Activated naive CD8-positive, alpha-beta T cell treated with anti-CD3 and anti-CD28 coated beads for 36 hours (primary cell): ENCODE measurements around the gene SLC41A3. TPM values are rescaled to one million over a fixed set of nuclear protein-coding genes. Genes with fewer than 3 reads are reported as not detected.
A peak's percentile ranks its signal among the peaks of the same experiment; 100 is the strongest.

ENCODE experiments used
- DNase-seq: peaks from one replicate; pipeline ENCODE4 v3.0.0; 2021
- H3K27ac Mint-ChIP-seq: one replicate; pipeline ENCODE4 v1.8.0; 2022; ENCODE audit warnings: mild to moderate bottlenecking, moderate library complexity, mixed read lengths
- H3K27me3 Mint-ChIP-seq: one replicate; pipeline ENCODE4 v1.8.0; 2022; ENCODE audit warnings: mild to moderate bottlenecking, mixed read lengths
- H3K36me3 Mint-ChIP-seq: one replicate; pipeline ENCODE4 v1.8.0; 2021; ENCODE audit warnings: mild to moderate bottlenecking, mixed read lengths
- H3K4me1 Mint-ChIP-seq: one replicate; pipeline ENCODE4 v1.8.0; 2021; ENCODE audit warnings: mixed read lengths
- H3K4me3 Mint-ChIP-seq: one replicate; pipeline ENCODE4 v1.8.0; 2022; ENCODE audit warnings: mild to moderate bottlenecking, moderate library complexity, mixed read lengths
- H3K9me3 Mint-ChIP-seq: one replicate; pipeline ENCODE4 v1.8.0; 2022; ENCODE audit warnings: mixed read lengths
- total RNA-seq, 2 experiments: library from RNA; stranded (reverse); gene quantifications; one replicate each; pipeline ENCODE4 v1.2.3, GENCODE V29; 2021

Gene SLC41A3
- total RNA-seq, 2 experiments from 2014 or later, result 26.6 to 30.7 TPM

DNA sequence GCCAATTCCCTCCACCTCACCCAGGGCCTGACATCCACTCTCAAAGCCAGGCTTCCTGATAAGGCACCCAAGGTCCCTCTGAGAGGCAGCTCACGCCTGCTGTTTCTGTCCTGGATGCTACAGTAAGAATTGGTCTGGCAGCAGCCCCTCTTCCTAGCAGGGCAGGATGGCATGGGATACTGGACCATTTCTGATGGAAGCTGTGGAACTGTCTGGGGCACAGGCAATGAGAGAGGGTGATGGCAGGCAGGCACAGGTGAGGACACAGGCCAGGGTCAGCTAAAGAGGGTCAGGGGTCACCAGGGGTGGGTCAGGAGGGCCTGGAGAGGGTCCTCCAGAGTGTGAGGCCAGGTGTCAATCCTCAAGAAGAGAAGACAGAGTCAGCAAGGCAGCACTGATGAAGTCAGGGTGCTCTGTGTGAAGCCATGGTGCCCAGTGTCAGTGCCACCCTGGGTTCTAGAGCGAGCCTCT, 41.9 kb upstream of the SLC41A3 start:
- H3K27ac Mint-ChIP-seq, result no peak overlapping the region
- H3K27me3 Mint-ChIP-seq, result no peaks in the 10 kb centered on the region
- no peaks in the 10 kb centered on the region for H3K9me3 Mint-ChIP-seq
- H3K4me1 Mint-ChIP-seq, result no peaks in the 10 kb centered on the region
- no peak overlapping the region for H3K4me3 Mint-ChIP-seq
- no peaks in the 10 kb centered on the region for H3K36me3 Mint-ChIP-seq
- no peak for DNase-seq

DNA sequence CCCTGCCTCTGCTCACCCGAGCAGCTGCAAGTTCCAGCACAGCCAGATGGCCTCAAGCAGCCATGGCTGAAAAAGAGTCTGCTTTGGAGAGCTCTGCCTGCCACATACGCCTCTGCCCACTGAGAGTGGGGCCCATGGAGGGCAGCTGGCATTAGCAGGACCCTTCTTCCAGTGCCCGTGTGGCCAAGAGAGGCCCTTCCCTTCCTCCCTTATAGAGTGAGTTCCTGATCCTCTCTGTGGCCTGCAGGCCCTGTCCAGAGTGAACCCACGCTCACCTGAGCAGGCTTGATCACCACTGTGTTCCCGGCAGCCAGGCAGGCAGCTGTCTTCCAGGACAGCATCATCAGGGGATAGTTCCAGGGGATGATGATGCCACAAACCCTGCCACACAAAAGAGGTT, 41.4 kb upstream of the SLC41A3 start:
- no peaks in the 10 kb centered on the region for H3K9me3 Mint-ChIP-seq
- H3K27me3 Mint-ChIP-seq, result no peaks in the 10 kb centered on the region
- H3K4me3 Mint-ChIP-seq, result no peak overlapping the region
- H3K36me3 Mint-ChIP-seq, result no peaks in the 10 kb centered on the region
- no peaks in the 10 kb centered on the region for H3K4me1 Mint-ChIP-seq
- H3K27ac Mint-ChIP-seq, result no peak overlapping the region
- DNase-seq, result no peak

DNA sequence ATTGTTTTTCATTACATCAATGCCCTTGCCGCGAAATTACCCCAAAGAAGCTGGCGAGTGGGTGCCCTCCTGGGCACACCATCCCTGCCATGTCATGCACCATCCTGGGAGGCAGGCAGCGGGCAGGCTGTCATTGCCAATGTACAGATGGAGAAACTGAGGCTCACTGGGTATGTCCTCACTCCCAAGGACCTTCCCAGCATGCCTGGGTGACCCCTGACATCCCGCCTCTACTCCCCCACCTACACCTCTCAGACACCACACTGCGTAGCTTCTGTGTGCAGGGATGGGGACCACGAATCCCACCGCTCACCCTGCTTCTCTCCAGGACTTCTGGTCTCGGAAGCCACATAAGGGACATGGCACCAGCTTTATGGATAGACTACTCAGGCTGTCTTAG, 41.0 kb upstream of the SLC41A3 start:
- Mint-ChIP-seq H3K27ac (no peak overlapping the region), H3K9me3 (no peaks in the 10 kb centered on the region), H3K36me3 (no peaks in the 10 kb centered on the region), H3K4me1 (no peaks in the 10 kb centered on the region), H3K4me3 (no peak overlapping the region), H3K27me3 (no peaks in the 10 kb centered on the region)
- DNase-seq, result no peak

DNA sequence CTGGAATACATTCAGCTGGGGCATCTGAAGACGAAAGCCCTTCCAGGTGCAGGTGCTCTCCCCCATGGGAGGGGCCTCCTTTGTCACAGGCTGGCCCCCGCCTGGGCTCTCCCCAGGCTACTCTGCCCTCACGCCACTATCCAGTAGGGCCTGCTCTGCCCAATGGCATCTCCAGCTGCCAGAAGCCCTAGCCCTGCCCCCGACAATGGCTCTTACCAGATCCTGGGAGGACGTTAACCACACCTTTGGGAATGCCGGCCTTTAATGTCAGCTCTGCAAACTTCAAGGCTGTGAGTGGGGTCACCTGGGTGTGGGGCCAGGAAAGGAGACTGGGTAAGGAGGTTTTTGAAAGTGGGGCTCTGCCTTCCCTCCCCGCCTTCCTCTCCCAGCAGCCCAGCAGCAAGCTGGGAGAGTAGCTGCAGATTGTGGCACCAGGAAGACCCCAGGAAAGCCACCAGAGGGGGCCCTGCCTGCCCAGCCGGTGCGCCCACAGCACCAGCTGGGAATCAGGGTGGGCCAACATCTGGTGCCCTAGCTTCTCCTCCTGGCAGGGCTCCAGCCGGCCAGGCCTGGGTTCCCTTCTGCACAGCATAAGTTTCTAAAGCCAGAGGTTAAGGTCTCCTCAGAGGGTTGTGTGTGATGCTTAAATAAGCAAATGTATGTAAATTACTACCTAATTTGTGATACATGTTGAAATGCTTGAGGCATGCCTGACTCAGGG, 40.4 kb upstream of the SLC41A3 start:
- H3K9me3 Mint-ChIP-seq, result no peaks in the 10 kb centered on the region
- H3K27me3 Mint-ChIP-seq, result peaks cover 4% of the 10 kb centered on the region
- H3K4me1 Mint-ChIP-seq, result no peaks in the 10 kb centered on the region
- H3K4me3 Mint-ChIP-seq, result no peak overlapping the region
- no peaks in the 10 kb centered on the region for H3K36me3 Mint-ChIP-seq
- no peak for DNase-seq
- H3K27ac Mint-ChIP-seq, result no peak overlapping the region

DNA sequence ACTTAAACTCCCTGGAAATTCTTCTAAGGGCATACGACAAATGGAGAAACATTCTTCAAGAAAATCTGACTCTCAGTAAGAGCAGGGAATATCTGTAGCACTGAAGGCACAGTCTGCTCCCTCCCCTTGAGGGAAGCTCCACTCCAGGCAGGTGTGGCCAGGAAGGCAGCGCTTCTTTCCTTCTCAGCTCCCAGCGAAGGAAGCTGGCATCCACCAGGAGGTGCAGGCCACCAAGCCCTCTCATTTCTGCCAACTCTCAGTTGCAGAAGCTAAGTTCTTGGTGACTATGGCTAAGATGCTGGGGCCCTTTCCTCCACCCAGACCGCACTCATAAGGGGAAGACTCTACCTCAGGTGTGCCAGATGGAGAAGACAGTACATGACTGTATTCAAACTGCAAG, 37.7 kb upstream of the SLC41A3 start:
- Mint-ChIP-seq H3K4me3 (no peak overlapping the region), H3K36me3 (no peaks in the 10 kb centered on the region), H3K9me3 (no peaks in the 10 kb centered on the region), H3K4me1 (no peaks in the 10 kb centered on the region), H3K27me3 (peaks cover 9% of the 10 kb centered on the region), H3K27ac (no peak overlapping the region)
- DNase-seq, result no peak

DNA sequence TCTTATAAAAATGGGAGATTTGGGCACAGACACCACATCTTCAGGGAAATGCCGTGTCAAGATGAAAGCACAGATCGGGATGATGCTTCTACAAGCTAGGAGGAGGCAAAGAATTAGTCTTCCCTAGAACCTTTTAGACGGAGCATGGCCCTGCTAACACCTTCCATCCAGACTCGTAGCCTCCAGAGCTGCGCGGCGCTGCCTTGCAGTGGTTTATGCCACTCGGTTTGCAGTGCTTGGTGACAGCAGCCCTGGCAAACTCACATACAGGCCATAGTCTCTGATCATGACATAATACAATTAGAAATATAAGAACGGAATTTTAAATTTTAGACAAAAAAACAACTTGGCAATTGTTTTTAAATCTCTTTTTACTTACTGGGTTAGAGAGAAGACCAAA, 37.1 kb upstream of the SLC41A3 start:
- Mint-ChIP-seq H3K27me3 (peaks cover 9% of the 10 kb centered on the region), H3K36me3 (no peaks in the 10 kb centered on the region), H3K27ac (no peak overlapping the region), H3K9me3 (no peaks in the 10 kb centered on the region), H3K4me1 (no peaks in the 10 kb centered on the region), H3K4me3 (no peak overlapping the region)
- no peak for DNase-seq

DNA sequence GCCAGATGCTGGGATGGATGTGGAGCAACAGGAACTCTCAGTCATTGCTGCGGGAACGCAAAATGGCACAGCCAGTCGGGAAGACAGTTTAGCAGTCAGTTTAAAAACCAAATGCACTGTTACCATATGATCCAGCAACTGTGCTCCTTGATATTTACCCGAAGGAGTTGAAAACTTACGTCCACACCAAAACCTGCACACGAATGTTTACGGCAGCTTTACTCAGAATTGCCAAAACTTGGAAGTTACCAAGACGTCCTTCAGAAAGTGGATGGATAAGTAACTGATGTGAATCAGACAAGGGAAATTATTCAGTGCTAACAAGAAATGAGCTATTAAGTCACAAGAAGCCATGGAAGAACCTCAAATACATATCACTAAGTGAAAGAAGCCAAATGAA, 36.1 kb upstream of the SLC41A3 start:
- Mint-ChIP-seq H3K27ac (no peak overlapping the region), H3K36me3 (no peaks in the 10 kb centered on the region), H3K4me1 (no peaks in the 10 kb centered on the region), H3K4me3 (no peak overlapping the region), H3K27me3 (peaks cover 9% of the 10 kb centered on the region), H3K9me3 (no peaks in the 10 kb centered on the region)
- no peak for DNase-seq

DNA sequence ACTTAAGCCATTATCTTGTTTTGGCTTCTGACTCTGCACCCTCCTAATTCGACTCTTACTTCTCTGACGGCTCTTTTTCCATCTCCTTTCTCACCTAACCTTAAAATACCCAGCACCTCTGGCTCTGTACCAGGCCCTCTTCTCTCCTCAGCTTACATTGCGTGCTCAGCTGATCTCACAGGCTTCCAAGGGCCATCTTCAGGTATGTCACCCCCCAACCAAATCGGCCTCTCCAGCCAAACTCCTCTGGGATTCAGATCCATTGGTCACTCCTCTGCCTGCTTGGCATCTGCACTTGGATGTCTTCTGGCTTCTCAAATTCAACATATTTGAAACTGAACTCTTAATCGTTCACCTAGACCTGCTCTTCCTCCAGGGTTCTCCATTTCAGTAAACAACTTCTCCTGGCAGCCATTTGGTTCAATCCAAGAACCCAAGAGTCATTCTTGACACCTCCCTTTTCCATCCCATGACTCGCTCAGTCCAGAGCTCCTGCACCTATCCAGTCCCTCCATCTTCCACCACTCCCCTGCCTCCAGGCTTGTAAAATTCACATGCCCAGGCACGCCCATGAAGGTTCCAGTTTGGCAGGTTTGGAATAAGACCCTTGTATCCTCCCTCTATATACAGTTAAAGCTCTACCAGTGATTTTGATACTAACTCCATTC, 35.2 kb upstream of the SLC41A3 start:
- H3K4me1 Mint-ChIP-seq, result no peaks in the 10 kb centered on the region
- H3K9me3 Mint-ChIP-seq, result no peaks in the 10 kb centered on the region
- H3K27me3 Mint-ChIP-seq, result peaks cover 9% of the 10 kb centered on the region
- no peaks in the 10 kb centered on the region for H3K36me3 Mint-ChIP-seq
- no peak for DNase-seq
- H3K4me3 Mint-ChIP-seq, result no peak overlapping the region
- no peak overlapping the region for H3K27ac Mint-ChIP-seq

DNA sequence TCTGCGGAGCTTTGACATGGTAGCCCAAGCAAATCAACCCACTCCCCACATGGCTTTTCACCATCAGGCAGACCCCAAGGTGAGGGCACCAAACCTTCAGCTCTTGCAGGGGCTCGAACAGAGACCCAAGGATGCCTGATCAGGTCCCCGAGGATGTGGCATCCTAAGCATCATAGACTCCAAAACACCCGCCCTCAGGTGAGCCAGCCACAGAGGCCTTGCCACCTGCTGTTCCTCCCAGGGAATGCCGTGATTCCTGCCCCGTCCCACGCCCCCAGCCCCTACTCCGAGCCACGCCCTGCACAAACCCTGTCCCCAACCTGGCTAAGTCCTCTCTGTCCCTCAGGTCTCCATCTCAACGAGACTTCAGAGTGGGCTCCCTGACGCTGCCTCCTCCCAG, 34.7 kb upstream of the SLC41A3 start:
- Mint-ChIP-seq H3K27me3 (peaks cover 9% of the 10 kb centered on the region), H3K4me1 (no peaks in the 10 kb centered on the region), H3K27ac (no peak overlapping the region), H3K36me3 (no peaks in the 10 kb centered on the region), H3K4me3 (no peak overlapping the region), H3K9me3 (no peaks in the 10 kb centered on the region)
- DNase-seq, result no peak

DNA sequence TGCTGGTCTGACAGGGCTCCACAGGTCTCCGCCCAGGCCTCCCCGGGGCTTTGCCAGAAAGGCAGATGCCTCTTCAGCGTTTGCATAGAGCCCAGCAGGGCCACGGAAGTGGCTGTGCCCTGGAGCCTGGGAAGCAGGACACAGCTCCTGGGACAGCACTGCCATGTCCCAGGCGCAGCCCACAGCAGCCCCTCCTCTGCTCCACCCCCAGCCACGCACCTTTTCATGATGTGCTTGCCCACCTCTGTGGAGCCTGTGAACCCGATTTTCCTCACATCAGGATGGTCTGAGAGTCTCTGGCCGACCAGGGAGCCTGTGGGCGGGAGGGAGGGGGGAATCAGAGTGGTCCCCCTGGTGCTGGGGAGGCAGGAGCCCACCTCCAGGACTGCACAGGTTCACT, 33.9 kb upstream of the SLC41A3 start:
- H3K27ac Mint-ChIP-seq, result no peak overlapping the region
- H3K4me1 Mint-ChIP-seq, result no peaks in the 10 kb centered on the region
- no peak overlapping the region for H3K4me3 Mint-ChIP-seq
- DNase-seq, result no peak
- no peaks in the 10 kb centered on the region for H3K36me3 Mint-ChIP-seq
- H3K9me3 Mint-ChIP-seq, result no peaks in the 10 kb centered on the region
- peaks cover 9% of the 10 kb centered on the region for H3K27me3 Mint-ChIP-seq

DNA sequence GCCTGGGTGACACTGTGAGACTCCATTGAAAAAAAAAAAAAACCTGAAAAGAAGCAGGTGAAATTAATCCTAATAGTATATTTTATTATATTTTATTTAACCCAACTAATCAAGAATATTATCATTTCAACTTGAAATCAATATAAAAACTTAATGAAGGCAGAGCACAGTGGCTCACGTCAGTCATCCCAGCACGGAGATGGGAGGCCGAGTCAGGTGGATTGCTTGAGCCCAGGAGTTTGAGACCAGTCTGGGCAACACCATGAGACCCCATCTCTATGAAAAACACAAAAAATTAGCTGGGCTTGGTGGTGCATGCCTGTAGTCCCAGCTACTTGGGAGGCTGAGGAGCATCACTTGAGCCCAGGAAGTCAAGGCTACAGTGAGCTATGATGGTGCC, 33.3 kb upstream of the SLC41A3 start:
- H3K27me3 Mint-ChIP-seq, result peaks cover 9% of the 10 kb centered on the region
- no peaks in the 10 kb centered on the region for H3K4me1 Mint-ChIP-seq
- H3K4me3 Mint-ChIP-seq, result no peak overlapping the region
- H3K9me3 Mint-ChIP-seq, result no peaks in the 10 kb centered on the region
- H3K27ac Mint-ChIP-seq, result no peak overlapping the region
- no peaks in the 10 kb centered on the region for H3K36me3 Mint-ChIP-seq
- no peak for DNase-seq

DNA sequence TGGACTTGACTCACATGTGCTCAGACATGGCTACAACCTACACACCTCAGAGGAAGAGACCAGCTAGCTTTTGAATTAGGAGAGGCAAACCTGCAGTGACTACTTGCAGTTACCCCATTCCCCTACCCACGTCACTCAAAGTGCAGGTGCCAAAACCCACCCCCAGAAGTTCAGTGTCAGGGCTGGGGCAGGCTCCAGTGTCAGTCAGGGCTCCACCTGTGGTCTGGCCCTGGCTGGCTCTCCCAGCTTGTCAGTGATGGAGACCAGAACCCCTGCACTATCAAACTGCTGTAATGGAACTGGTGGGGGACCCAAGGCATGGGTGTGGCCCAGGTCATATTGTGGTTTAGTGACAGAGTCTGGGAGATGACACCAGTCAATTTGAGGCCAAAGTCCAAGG, 32.6 kb upstream of the SLC41A3 start:
- H3K27ac Mint-ChIP-seq, result no peak overlapping the region
- DNase-seq, result no peak
- H3K36me3 Mint-ChIP-seq, result no peaks in the 10 kb centered on the region
- no peak overlapping the region for H3K4me3 Mint-ChIP-seq
- no peaks in the 10 kb centered on the region for H3K4me1 Mint-ChIP-seq
- no peaks in the 10 kb centered on the region for H3K9me3 Mint-ChIP-seq
- H3K27me3 Mint-ChIP-seq, result peaks cover 9% of the 10 kb centered on the region

DNA sequence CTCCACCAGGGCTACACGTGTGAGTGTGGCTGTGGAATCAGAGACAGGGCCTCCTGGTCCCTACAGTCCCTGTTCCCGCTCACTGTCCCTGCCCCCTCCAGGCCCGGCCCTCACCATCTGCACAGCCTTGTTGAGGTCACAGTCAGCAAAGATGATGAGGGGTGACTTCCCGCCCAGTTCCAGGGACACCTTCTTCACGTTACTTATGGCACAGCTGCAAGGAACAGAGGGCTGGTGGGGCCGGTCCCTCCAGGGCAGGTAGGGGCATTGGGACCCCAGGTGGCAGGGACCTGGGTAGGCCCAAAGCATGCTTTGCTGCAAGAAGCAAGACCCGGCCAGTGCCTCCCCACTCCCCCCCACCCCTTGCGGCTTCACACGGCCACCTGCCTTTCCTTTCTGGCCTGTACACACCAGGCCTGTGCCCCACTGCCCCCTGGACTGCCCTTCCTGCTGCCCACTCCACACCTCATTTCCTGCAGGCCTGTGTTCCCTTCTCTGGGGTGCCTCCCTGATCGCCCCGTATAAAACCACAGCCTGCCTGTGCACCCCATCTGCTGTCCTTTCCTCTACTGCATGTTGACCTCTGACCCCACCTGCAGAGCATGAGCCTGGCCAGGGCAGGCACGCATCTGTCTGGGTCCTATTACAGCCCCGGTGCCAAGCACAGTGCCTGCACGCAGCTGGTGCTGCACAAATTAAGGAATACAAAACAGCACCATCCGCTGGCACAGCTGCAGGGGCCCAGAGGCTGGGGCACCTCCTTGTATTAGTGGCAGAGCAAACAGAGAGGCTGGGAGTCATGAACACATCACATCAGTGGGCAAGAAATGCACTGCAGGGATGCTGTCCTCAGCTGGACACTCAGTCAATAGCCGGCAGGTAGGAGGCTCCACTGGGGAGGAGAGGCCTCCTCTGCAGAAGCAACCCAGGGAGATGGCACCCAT, 30.8 kb upstream of the SLC41A3 start:
- Mint-ChIP-seq H3K27me3 (peaks cover 9% of the 10 kb centered on the region), H3K27ac (no peak overlapping the region), H3K9me3 (no peaks in the 10 kb centered on the region), H3K4me3 (no peak overlapping the region), H3K36me3 (no peaks in the 10 kb centered on the region), H3K4me1 (no peaks in the 10 kb centered on the region)
- no peak for DNase-seq

DNA sequence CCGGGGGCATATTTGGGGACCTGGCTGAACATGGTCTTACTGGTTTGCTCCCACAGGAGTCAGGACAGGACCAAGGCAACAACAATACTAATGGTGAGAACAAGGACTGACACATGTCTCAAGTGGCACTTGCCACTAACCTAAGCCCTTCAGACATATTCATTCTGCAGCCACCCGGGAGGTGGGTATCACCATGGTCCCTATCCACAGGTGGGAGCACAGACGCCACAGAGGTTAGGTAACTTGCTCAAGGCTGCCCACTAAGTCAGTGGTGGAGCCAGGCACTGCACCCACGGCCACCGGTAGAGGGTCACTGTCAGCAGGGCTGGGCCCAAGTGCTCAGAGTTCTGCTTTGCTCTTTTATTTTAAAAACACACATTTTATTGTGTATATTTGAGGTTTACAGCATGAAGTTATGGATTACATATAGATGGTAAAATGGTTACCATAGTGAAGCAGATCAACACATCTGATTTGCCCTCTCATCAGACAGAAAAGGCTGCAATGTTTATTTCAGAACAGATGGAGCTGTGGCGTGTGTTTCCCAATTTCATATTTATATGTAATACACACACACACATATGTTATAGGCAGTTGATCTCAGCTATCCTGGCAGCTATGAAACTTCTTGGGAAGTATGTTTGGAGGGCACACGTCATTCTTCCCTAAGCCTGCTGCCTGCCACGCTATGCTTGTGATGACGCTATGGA, 30.0 kb upstream of the SLC41A3 start:
- no peak overlapping the region for H3K27ac Mint-ChIP-seq
- H3K4me1 Mint-ChIP-seq, result no peaks in the 10 kb centered on the region
- H3K36me3 Mint-ChIP-seq, result no peaks in the 10 kb centered on the region
- DNase-seq, result peak; percentile 14
- no peaks in the 10 kb centered on the region for H3K9me3 Mint-ChIP-seq
- H3K27me3 Mint-ChIP-seq, result peaks cover under 1% of the 10 kb centered on the region
- no peak overlapping the region for H3K4me3 Mint-ChIP-seq

DNA sequence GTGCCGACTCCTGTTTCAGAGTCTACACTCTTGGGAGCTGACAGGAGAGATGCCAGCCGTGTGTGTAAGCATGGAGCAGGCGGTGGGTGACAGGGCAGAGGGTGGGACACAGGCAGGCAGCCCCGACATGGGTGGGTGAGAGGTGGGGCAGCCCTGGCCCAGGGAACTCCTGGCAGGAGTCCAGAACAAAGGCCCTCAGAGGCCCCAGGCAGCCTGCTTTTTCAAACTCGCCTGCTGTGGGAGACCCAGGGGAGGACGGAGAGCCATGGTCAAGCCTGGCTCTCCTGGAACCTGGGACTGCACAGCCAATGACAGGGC, 29.3 kb upstream of the SLC41A3 start:
- no peaks in the 10 kb centered on the region for H3K36me3 Mint-ChIP-seq
- H3K4me3 Mint-ChIP-seq, result no peak overlapping the region
- no peaks in the 10 kb centered on the region for H3K27me3 Mint-ChIP-seq
- no peak overlapping the region for H3K27ac Mint-ChIP-seq
- no peaks in the 10 kb centered on the region for H3K9me3 Mint-ChIP-seq
- no peak for DNase-seq
- no peaks in the 10 kb centered on the region for H3K4me1 Mint-ChIP-seq
